SK-N-SH (cell line): Measurements from ENCODE around the gene GRIA1. TPM values are rescaled to one million over a fixed set of nuclear protein-coding genes. Genes with fewer than 3 reads are reported as not detected.
"Not testable (repeated sequence)": the region's sequence is repeated elsewhere in the genome, so short reads cannot be mapped to it uniquely, and the experiment has no call there.

Experiments used
- CTCF ChIA-PET: fragments of 300-600, 350-600 bp; formaldehyde crosslinking; extraction: SDS; loops from one replicate; lab custom pipeline; 2021; lab: Yijun Ruan, JAX
- POLR2A ChIA-PET: fragments of 350-600 bp; sonication (Branson Sonifier 250); formaldehyde crosslinking; extraction: SDS; loops from one replicate; lab custom pipeline; 2020; ENCODE audit warnings: antibody characterized with exemption, inconsistent platforms; lab: Yijun Ruan, JAX
- DNase-seq: peaks from one replicate; pipeline ENCODE4 v3.0.0; 2012
- H2AFZ ChIP-seq: fragments of 200-600 bp; sonication (generic); 2 replicates; pipeline ENCODE4 v1.8.1; 2016; ENCODE audit warnings: antibody characterized with exemption, mild to moderate bottlenecking, low read depth
- H3F3A ChIP-seq: fragments of 200-600 bp; sonication (generic); replicated peaks from 2 replicates; pipeline ENCODE3; 2016; ENCODE audit warnings: antibody characterized with exemption, mild to moderate bottlenecking; ENCODE audit not compliant: insufficient read depth
- H3K27ac ChIP-seq, 2 experiments: fragments of 200-500 bp in 1 of 2; fragments of 200-600 bp in 1 of 2; sonication (Bioruptor generic) in 1 of 2; sonication (generic), shearing (Covaris generic) in 1 of 2; 2 replicates each; pipeline versions ENCODE4 v1.5.1 to v1.6.1; 2014 to 2016; ENCODE audit warnings: low read depth in 2 of 2, inconsistent platforms in 1 of 2, low read length in 1 of 2, mild to moderate bottlenecking in 1 of 2, mixed read lengths in 1 of 2
- H3K27me3 ChIP-seq: fragments of 200-600 bp; sonication (generic), shearing (Covaris generic); 2 replicates; pipeline ENCODE4 v1.6.1; 2016; ENCODE audit warnings: mixed run types; ENCODE audit not compliant: insufficient read depth
- H3K36me3 ChIP-seq, 2 experiments: fragments of 200-500 bp in 1 of 2; fragments of 200-600 bp in 1 of 2; sonication (Bioruptor generic) in 1 of 2; sonication (generic) in 1 of 2; replicated peaks in 1 of 2; 2 replicates each; pipeline versions ENCODE3 to v1.5.1; 2014 to 2016; ENCODE audit warnings: low read length in 1 of 2, mild to moderate bottlenecking in 1 of 2; ENCODE audit not compliant: insufficient read depth in 2 of 2, control insufficient read depth in 1 of 2
- H3K4me1 ChIP-seq, 2 experiments: fragments of 200-500 bp in 1 of 2; fragments of 200-600 bp in 1 of 2; sonication (Bioruptor generic) in 1 of 2; sonication (generic), shearing (Covaris generic) in 1 of 2; 2 replicates each; pipeline versions ENCODE4 v1.5.1 to v1.6.1; 2014 to 2016; ENCODE audit warnings: low read depth in 1 of 2, low read length in 1 of 2, mixed run types in 1 of 2; ENCODE audit not compliant: insufficient read depth in 2 of 2, control insufficient read depth in 1 of 2
- H3K4me2 ChIP-seq: fragments of 200-600 bp; sonication (generic), shearing (Covaris generic); 2 replicates; pipeline ENCODE4 v1.6.1; 2017; ENCODE audit warnings: mixed run types
- H3K4me3 ChIP-seq, 2 experiments: fragments of 200-500 bp in 1 of 2; fragments of 200-600 bp in 1 of 2; sonication (Bioruptor generic) in 1 of 2; sonication (generic), shearing (Covaris generic) in 1 of 2; 2 replicates each; pipeline versions ENCODE4 v1.5.1 to v1.8.1; 2014 to 2016; ENCODE audit warnings: low read depth in 2 of 2, inconsistent platforms in 1 of 2, low read length in 1 of 2, mild to moderate bottlenecking in 1 of 2, mixed read lengths in 1 of 2, moderate library complexity in 1 of 2
- H3K79me2 ChIP-seq: fragments of 200-600 bp; sonication (generic); 2 replicates; pipeline ENCODE4 v1.8.1; 2017; ENCODE audit warnings: mild to moderate bottlenecking; ENCODE audit not compliant: insufficient read depth
- H3K9ac ChIP-seq: fragments of 200-600 bp; sonication (generic); 2 replicates; pipeline ENCODE4 v1.6.1; 2017; ENCODE audit warnings: mixed run types
- H3K9me2 ChIP-seq: fragments of 200-600 bp; sonication (generic); 2 replicates; pipeline ENCODE4 v1.6.1; 2017; ENCODE audit warnings: mixed run types
- H3K9me3 ChIP-seq: fragments of 200-600 bp; sonication (generic); 2 replicates; pipeline ENCODE4 v1.6.1; 2017; ENCODE audit warnings: mixed run types, mild to moderate bottlenecking, moderate library complexity
- H4K20me1 ChIP-seq: fragments of 200-600 bp; sonication (generic); 2 replicates; pipeline ENCODE4 v1.6.1; 2017; ENCODE audit warnings: mild to moderate bottlenecking, mixed run types; ENCODE audit not compliant: insufficient read depth
- FOSL2 ChIP-seq: IDR thresholded peaks from 2 replicates; pipeline ENCODE4 v1.4.0; 2012; ENCODE audit warnings: low read depth, mild to moderate bottlenecking, moderate library complexity, borderline replicate concordance
- IRF3 ChIP-seq: fragments of 150-350 bp; IDR thresholded peaks from 2 replicates; pipeline ENCODE4 v1.6.1; 2016; ENCODE audit warnings: mild to moderate bottlenecking, low read depth, low read length
- JUND ChIP-seq: IDR thresholded peaks from 2 replicates; pipeline ENCODE4 v1.4.0; 2012
- NFIC ChIP-seq: IDR thresholded peaks from 2 replicates; pipeline ENCODE4 v1.4.0; 2012; ENCODE audit warnings: borderline replicate concordance
- TCF12 ChIP-seq: IDR thresholded peaks from 2 replicates; pipeline ENCODE4 v1.4.0; 2012
- WGBS: methylation state at CpG from one replicate; pipeline ENCODE4 v1.1.6; 2017; ENCODE audit warnings: low lambda C conversion rate; 5-methylcytosine and 5-hydroxymethylcytosine counted together
- polyA plus RNA-seq, 3 experiments: library from polyadenylated mRNA; depleted of rRNA; stranded (reverse); fragments of >200 nt; gene quantifications; 2 replicates each; pipeline ENCODE4 v1.2.3, GENCODE V29; 2012
- TF ChIP-seq, protein P1 (sequence below): IDR thresholded peaks from 2 replicates; pipeline ENCODE4; 2012

The GRIA1 gene
- polyA plus RNA-seq, 1 of the 3 experiments (the other 2 are of a cell fraction): 0.35 TPM

DNA sequence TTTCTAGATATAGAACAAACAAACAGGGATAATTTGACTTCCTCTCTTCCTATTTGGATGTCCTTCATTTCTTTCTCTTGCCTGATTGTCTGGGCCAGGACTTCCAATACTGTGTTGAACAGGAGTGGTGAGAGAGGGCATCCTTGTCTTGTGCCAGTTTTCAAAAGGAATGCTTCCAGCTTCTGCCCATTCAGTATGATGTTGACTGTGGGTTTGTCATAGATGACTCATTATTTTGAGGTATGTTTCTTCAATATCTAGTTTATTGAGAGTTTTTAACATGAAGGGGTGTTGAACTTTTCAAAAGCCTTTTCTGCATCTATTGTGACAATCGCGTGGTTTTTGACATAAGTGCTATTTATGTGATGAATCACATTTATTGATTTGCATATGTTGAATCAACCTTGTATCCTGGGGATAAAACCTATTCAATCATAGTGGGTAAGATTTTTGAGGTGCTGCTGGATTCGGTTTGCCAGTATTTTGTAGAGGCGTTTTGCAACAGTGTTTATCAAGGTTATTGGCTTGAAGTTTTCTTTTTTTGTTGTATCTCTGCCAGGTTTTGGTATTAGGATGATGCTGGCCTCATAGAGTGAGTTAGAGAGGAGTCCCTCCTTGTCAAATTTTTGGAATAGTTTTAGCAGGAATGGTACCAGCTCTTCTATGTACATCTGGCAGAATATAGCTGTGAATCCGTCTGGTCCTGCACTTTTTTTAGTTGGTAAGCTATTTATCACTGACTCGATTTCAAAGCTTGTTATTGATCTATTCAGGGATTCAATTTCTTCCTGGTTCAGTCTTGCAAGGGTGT is 359.0 kb downstream of the GRIA1 start:
- DNase-seq: not testable (repeated sequence)

DNA sequence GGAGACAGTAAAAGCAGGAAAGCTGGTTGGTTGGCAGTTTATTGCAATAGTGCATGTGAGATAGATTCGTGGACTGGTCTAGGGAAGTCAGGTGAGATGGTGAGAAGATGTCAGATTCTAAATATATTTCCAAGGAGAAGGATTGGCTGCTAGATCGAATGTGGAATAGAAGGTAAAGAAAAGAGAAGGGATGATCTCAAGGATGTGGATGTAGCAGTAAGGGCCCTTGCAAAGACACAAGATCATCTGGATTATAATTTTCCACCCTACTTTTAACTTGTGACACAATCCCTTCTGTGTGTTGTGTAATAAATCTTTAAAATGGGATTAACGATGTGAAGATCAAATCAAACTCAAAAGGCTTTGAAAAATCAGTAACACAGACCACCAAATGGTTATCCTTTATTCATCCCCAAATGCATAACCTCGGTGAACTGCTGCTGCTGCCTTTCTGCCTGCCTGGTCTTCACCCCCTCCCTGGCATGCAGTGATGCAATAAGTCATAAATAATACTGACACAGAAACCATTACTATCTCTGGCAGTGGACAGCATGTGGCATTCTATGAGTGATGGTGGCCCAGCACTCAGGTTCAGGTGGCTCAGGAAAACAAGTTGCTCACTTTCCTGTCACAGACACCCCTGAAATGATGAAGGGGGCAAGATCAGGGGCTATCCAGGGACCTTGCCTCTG is 369.9 kb downstream of the GRIA1 start:
- no peak overlapping the region for H3K27ac ChIP-seq
- no peak for TF ChIP-seq IRF3
- TF ChIP-seq, protein P1, sequence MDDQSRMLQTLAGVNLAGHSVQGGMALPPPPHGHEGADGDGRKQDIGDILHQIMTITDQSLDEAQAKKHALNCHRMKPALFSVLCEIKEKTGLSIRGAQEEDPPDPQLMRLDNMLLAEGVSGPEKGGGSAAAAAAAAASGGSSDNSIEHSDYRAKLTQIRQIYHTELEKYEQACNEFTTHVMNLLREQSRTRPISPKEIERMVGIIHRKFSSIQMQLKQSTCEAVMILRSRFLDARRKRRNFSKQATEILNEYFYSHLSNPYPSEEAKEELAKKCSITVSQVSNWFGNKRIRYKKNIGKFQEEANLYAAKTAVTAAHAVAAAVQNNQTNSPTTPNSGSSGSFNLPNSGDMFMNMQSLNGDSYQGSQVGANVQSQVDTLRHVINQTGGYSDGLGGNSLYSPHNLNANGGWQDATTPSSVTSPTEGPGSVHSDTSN: peak; percentile 64
- ChIA-PET POLR2A (interaction anchor here (0.6 kb wide), 1 partner anchor 218 kb away, joined by 3 read pairs; no protein-coding TSS in a partner anchor), CTCF (interaction anchor here (1.2 kb wide), 1 partner anchor 11 kb away, joined by 3 read pairs; no protein-coding TSS in a partner anchor)
- H4K20me1 ChIP-seq: no peaks in the 10 kb centered on the region
- no peak overlapping the region for H3K4me2 ChIP-seq
- no peaks in the 10 kb centered on the region for H3K9me2 ChIP-seq
- DNase-seq: no peak
- 26% methylated on average over 4 of the region's 4 CpGs for WGBS
- H3K36me3 ChIP-seq: no peaks in the 10 kb centered on the region
- no peak overlapping the region for H2AFZ ChIP-seq
- H3K27me3 ChIP-seq: no peaks in the 10 kb centered on the region
- no peak overlapping the region for H3K9ac ChIP-seq
- no peak overlapping the region for H3K4me3 ChIP-seq
- no peaks in the 10 kb centered on the region for H3K79me2 ChIP-seq
- H3K9me3 ChIP-seq: no peaks in the 10 kb centered on the region
- no peaks in the 10 kb centered on the region for H3F3A ChIP-seq
- H3K4me1 ChIP-seq: peaks cover 0 to 4% of the 10 kb centered on the region in 2 experiments; a peak in 1 of 4 replicates

More for the DNA sequence above, 359.0 kb downstream of the GRIA1 start:
- WGBS: 41% methylated on average over 6 of the region's 6 CpGs
- H3K27me3 ChIP-seq, H3K4me1 ChIP-seq, H3K9me3 ChIP-seq, H3K4me3 ChIP-seq, H3K27ac ChIP-seq, H3K9ac ChIP-seq, H2AFZ ChIP-seq, H3K4me2 ChIP-seq, POLR2A ChIA-PET, H3F3A ChIP-seq, H3K79me2 ChIP-seq, H3K9me2 ChIP-seq, H3K36me3 ChIP-seq, H4K20me1 ChIP-seq: not testable (repeated sequence)
- CTCF ChIA-PET: interaction anchor here (1.0 kb wide), 1 partner anchor 11 kb away, joined by 3 read pairs; no protein-coding TSS in a partner anchor
- TF ChIP-seq, protein P1: peak; percentile 64
- peak; percentile 48 for TF ChIP-seq JUND
- TF ChIP-seq NFIC: peak; percentile 24; the same call in 1 of the 2 replicates
- peak; percentile 57; the same call in 1 of the 2 replicates for TF ChIP-seq TCF12
- peak; percentile 70; the same call in 1 of the 2 replicates for TF ChIP-seq FOSL2

DNA sequence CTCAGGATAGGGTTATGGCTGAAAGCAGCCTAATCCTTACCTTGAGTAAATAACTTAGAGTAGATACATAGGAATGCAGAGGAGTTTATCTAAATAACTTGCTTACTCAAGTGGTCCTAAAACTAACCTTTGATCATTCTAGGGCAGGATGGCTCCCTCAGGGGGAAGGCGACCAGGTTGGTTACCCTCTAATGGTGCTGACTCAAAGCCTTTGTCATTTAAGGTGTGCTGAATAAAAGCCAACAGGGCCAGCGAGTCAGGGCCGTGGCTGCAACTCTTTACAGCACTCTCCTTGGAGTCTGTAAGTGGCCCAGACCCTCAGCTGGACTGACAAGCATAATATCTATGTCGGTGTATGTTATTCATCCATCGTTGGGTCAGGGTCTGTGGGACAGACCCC is 372.4 kb downstream of the GRIA1 start:
- H3K36me3 ChIP-seq, H3K4me3 ChIP-seq, H3K9me3 ChIP-seq, H3F3A ChIP-seq, H3K4me2 ChIP-seq, H3K4me1 ChIP-seq, H3K27me3 ChIP-seq, H3K27ac ChIP-seq, H3K79me2 ChIP-seq, H2AFZ ChIP-seq, CTCF ChIA-PET, H3K9ac ChIP-seq, POLR2A ChIA-PET, H3K9me2 ChIP-seq, DNase-seq, H4K20me1 ChIP-seq: not testable (repeated sequence)
- WGBS: 40% methylated on average over 5 of the region's 5 CpGs
